Heart right ventricle (tissue), 16 donors: ENCODE data around the gene LMTK3. TPM values are rescaled to one million over a fixed set of nuclear protein-coding genes. Genes with fewer than 3 reads are reported as not detected.
A peak's percentile ranks its signal among the peaks of the same experiment; 100 is the strongest.

Source experiments
- ATAC-seq, 8 donors: fragments of 200-7000 bp; cut with Tn5 transposase; one replicate each; pipeline ENCODE4 v1.9.1; 2020; ENCODE audit warnings: mild to moderate bottlenecking in 8 of 8, moderate library complexity in 8 of 8, moderate number of reproducible peaks in 1 of 8
- DNase-seq, 2 donors: peaks; one replicate each; pipeline ENCODE4 v3.0.0-alpha.2; 2020
- H3K27ac ChIP-seq, 10 donors: fragments of 200-600 bp; sonication (generic) in 2 of 10; one replicate each; pipeline versions ENCODE4 v1.5.0 to v1.8.0; 2020 to 2022; ENCODE audit warnings: mild to moderate bottlenecking in 3 of 10
- H3K27me3 ChIP-seq, 7 donors: fragments of 200-600 bp; one replicate each; pipeline ENCODE4 v1.8.0; 2021 to 2022; ENCODE audit warnings: mild to moderate bottlenecking in 2 of 7
- H3K36me3 ChIP-seq, 9 donors: fragments of 200-600 bp; sonication (generic) in 1 of 9; one replicate each; pipeline versions ENCODE4 v1.5.0 to v1.8.0; 2020 to 2022; ENCODE audit warnings: mild to moderate bottlenecking in 2 of 9
- H3K4me1 ChIP-seq, 9 donors: fragments of 200-600 bp; sonication (generic) in 1 of 9; one replicate each; pipeline versions ENCODE4 v1.5.0 to v1.8.0; 2020 to 2022; ENCODE audit warnings: mild to moderate bottlenecking in 4 of 9
- H3K4me3 ChIP-seq, 10 donors: fragments of 200-600 bp; sonication (generic) in 2 of 10; one replicate each; pipeline versions ENCODE4 v1.5.0 to v1.8.0; 2020 to 2022; ENCODE audit warnings: mild to moderate bottlenecking in 7 of 10, moderate library complexity in 2 of 10
- H3K9me3 ChIP-seq, 11 donors: fragments of 200-600 bp in 10 of 11; sonication (generic) in 2 of 11; one replicate each; pipeline versions ENCODE4 v1.5.0 to v1.8.0; 2013 to 2022; ENCODE audit warnings: mild to moderate bottlenecking in 2 of 11, control low read depth in 1 of 11, moderate library complexity in 1 of 11
- WGBS, 2 donors: extraction: QIAGEN DNeasy Blood & Tissue Kit; methylation state at CpG; one replicate each; pipeline ENCODE4 v1.1.7; 2013; ENCODE audit warnings: inconsistent platforms in 1 of 2; 5-methylcytosine and 5-hydroxymethylcytosine counted together
- intact Hi-C, 10 donors: fragments of 100-400 bp; cut with DNase I; formaldehyde crosslinking; loops; one replicate each; pipeline versions ENCODE4 v1.11.1 to v1.14.2; 2022
- long read RNA-seq, 3 donors: library from polyadenylated mRNA; unstranded; transcript quantifications; one replicate each; pipeline ENCODE4 v2.0.0, GENCODE V29; 2020 to 2021
- polyA plus RNA-seq, 2 donors: library from polyadenylated mRNA; stranded (reverse); fragments of 200-250 nt; gene quantifications; one replicate each; pipeline ENCODE4 v1.2.3, GENCODE V29; 2013
- total RNA-seq, 10 donors: library from RNA; stranded (reverse); fragmentation: NEBNext Ultra II Directional in 3 of 10; extraction: Animal tissue kit (Norgen Biotek cat#: 25700) in 3 of 10; gene quantifications; one replicate each; pipeline versions ENCODE4 v1.2.1 to v1.2.4, GENCODE V29; 2021 to 2023
- TF ChIP-seq, protein P1 (sequence below), 9 donors: fragments of 200-600 bp; sonication (generic) in 2 of 9; IDR thresholded peaks; one replicate each; pipeline versions ENCODE4 v1.5.0 to v1.8.0; 2021 to 2022; ENCODE audit warnings: antibody characterized with exemption in 9 of 9, mild to moderate bottlenecking in 5 of 9, moderate library complexity in 1 of 9
- donor health status: Arrhythmogenic right ventricular cardiomyopathy.
- donor health status: ischemic (EF 13 %, LVEDD 7.1; RV severe dilation, severe dysfunction).
- donor health status: healthy with polysubstance abuse.
- donor health status: DM: no; HTN: yes; CAD: no.
- donor health status: DM: no; HTN: no; CAD: no.
- donor health status: ischemic (EF 25% LVEDD 6.9; RV normal size, moderate dysfunction).
- donor health status: ischemic (EF 25% LVEDD 5.7; RV mildly dilated, moderate dysfunction).
- donor health status: healthy.
- donor health status: DM: yes; HTN: yes; CAD: no.
- donor health status: Ischemic cardiomyopathy.
- donor health status: ischemic (EF 35%, LVEDD 5.7; RV mildly dilated, moderate dysfunction).
- donor health status: nonischemic (EF 11% LVEDD 7.7; RV severe dilation, severe dysfunction).
- donor health status: DM: yes; HTN: yes; CAD: no.
- donor health status: PGD.
- donor health status: ischemic (EF 29% LVEDD 5.4; RV normal size, mild dysfunction).
- donor health status: nonischemic (EF 23%, LVEDD 6.1; RV moderate dilation, normal function).

Gene LMTK3, protein sequence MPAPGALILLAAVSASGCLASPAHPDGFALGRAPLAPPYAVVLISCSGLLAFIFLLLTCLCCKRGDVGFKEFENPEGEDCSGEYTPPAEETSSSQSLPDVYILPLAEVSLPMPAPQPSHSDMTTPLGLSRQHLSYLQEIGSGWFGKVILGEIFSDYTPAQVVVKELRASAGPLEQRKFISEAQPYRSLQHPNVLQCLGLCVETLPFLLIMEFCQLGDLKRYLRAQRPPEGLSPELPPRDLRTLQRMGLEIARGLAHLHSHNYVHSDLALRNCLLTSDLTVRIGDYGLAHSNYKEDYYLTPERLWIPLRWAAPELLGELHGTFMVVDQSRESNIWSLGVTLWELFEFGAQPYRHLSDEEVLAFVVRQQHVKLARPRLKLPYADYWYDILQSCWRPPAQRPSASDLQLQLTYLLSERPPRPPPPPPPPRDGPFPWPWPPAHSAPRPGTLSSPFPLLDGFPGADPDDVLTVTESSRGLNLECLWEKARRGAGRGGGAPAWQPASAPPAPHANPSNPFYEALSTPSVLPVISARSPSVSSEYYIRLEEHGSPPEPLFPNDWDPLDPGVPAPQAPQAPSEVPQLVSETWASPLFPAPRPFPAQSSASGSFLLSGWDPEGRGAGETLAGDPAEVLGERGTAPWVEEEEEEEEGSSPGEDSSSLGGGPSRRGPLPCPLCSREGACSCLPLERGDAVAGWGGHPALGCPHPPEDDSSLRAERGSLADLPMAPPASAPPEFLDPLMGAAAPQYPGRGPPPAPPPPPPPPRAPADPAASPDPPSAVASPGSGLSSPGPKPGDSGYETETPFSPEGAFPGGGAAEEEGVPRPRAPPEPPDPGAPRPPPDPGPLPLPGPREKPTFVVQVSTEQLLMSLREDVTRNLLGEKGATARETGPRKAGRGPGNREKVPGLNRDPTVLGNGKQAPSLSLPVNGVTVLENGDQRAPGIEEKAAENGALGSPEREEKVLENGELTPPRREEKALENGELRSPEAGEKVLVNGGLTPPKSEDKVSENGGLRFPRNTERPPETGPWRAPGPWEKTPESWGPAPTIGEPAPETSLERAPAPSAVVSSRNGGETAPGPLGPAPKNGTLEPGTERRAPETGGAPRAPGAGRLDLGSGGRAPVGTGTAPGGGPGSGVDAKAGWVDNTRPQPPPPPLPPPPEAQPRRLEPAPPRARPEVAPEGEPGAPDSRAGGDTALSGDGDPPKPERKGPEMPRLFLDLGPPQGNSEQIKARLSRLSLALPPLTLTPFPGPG (N-terminal part only)
- 1 to 10 TPM in 4 of 10 donors, under 1 TPM in 6; 0.40 to 1.3 (median 0.88) TPM for total RNA-seq
- 1 to 10 TPM in 1 of 2 donors, under 1 TPM in 1; 0.12 to 1.5 TPM for polyA plus RNA-seq
- long read RNA-seq, donor 1, partial matches to known transcripts, result 1 of 1 reads
- long read RNA-seq, donor 1, other reads (novel, unspliced or antisense), result 0 of 1 reads
- long read RNA-seq, donor 2, result 0 reads
- long read RNA-seq, donor 3, result 0 reads

DNA sequence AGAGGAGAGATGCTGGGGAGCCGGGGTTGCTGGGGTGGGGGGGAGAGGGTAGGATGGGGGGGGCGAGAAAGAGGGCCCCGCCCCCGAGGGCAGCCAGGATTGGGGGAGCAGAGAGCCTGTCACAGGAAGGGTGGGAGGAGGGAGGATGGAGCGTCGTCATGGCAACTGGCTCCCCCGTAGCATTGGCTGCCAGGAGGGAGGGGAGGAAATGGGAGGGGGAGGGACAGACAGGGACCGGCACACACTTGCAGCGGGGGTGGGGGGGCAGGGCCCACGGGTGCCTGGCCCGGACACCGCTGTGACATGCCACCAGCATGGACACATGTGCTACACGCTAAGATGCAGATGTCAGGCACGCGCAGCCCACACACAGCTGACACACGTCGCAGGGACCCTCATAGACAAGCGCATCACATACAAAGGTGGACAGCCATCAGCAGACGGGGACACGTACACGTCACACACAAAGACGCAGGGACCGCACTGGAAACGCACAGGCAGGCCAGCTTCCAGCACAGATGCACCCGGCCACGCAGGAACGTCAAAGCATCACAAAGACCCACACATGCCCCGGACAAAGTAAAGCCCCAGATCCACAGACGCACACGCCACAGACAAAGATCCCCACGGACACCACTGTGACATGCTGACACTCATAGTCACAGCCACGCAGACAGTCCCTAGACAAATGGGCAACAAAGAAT, at the start of gene LMTK3:
Gene LMTK3, minus strand, starts transcription at position 36 of the 704 bp plus-strand sequence. CDS start 259 bp downstream, outside the sequence.
- TF ChIP-seq, protein P1, sequence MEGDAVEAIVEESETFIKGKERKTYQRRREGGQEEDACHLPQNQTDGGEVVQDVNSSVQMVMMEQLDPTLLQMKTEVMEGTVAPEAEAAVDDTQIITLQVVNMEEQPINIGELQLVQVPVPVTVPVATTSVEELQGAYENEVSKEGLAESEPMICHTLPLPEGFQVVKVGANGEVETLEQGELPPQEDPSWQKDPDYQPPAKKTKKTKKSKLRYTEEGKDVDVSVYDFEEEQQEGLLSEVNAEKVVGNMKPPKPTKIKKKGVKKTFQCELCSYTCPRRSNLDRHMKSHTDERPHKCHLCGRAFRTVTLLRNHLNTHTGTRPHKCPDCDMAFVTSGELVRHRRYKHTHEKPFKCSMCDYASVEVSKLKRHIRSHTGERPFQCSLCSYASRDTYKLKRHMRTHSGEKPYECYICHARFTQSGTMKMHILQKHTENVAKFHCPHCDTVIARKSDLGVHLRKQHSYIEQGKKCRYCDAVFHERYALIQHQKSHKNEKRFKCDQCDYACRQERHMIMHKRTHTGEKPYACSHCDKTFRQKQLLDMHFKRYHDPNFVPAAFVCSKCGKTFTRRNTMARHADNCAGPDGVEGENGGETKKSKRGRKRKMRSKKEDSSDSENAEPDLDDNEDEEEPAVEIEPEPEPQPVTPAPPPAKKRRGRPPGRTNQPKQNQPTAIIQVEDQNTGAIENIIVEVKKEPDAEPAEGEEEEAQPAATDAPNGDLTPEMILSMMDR (IDR thresholded peaks at IDR 0.05), result no peak
- Histone ChIP-seq H3K36me3 (no peaks in the 10 kb centered on the region), H3K27ac (no peak within 1 kb of the TSS), H3K4me1 (peaks cover 0 to 27% (median 12%) of the 10 kb centered on the region in 9 donors), H3K4me3 (peak within 1 kb of the TSS in 8 of 10 donors; percentile 17 to 37 (median 26)), H3K9me3 (no peaks in the 10 kb centered on the region), H3K27me3 (peaks cover 4 to 48% (median 35%) of the 10 kb centered on the region in 7 donors)
- DNase-seq, result no peak
- intact Hi-C loops, result loop anchor here in 3 of 10 donors (2.0 to 5.0 kb wide), 2 partner anchors 63 to 70 kb away; no protein-coding TSS in a partner anchor
- 10 to 11% methylated on average over 32 of the region's 32 CpGs for WGBS, 2 donors
- no peak for ATAC-seq

DNA sequence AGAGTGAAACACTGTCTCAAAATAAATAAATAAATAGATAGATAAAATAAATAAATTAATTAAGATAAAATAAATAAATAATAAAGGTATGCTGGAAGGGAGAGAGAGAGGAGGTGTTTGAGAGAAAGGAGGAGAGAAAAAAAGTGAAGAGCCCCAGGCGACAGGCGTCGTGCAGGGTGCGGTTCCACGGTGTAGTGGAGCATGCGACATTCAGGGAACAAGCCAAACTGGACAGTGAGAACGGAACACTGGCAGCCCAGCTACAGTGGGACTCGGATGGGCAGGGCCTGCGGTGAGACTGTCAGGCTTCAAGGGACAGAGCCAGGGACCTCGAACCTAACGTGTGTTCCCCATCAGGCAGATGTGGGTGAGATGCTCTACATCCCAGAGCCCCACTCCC, 49.8 kb upstream of the LMTK3 start:
- H3K4me1 ChIP-seq, result peaks cover 0 to 4% (median 0%) of the 10 kb centered on the region in 9 donors
- TF ChIP-seq, protein P1 (IDR thresholded peaks at IDR 0.05), result no peak
- no peak overlapping the region for H3K27ac ChIP-seq
- no peak for DNase-seq
- 87 to 94% methylated on average over 11 of the region's 11 CpGs for WGBS, 2 donors
- intact Hi-C loops, result no loop called here
- no peaks in the 10 kb centered on the region for H3K36me3 ChIP-seq
- no peak overlapping the region for H3K4me3 ChIP-seq
- ATAC-seq, result no peak
- no peaks in the 10 kb centered on the region for H3K9me3 ChIP-seq
- H3K27me3 ChIP-seq, result peaks cover 0 to 34% (median 18%) of the 10 kb centered on the region in 7 donors

DNA sequence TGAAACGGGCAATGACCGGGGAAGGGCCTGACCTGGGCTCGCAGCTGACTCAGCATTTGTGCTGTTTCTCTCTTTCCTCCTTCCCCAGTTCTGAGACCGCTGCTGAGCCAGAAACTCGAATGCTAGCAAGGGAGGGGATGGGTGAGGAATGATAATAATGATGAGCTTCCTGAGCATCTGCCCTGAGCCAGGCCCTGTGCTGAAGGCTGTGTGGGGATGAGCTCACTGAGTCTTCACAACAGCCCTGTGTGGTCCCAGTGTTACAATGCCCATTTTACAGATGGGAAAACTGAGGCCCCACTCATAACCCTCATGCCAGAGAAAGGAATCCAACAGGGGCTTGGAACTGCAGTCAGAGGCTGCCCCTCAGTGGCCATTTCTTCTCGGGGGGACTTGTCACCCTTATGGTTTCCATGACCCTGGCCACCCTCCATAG, 48.5 kb upstream of the LMTK3 start:
- Histone ChIP-seq H3K27me3 (peaks cover 0 to 35% (median 18%) of the 10 kb centered on the region in 7 donors), H3K27ac (no peak overlapping the region), H3K4me1 (peaks cover 0 to 4% (median 0%) of the 10 kb centered on the region in 9 donors), H3K4me3 (no peak overlapping the region), H3K36me3 (no peaks in the 10 kb centered on the region), H3K9me3 (no peaks in the 10 kb centered on the region)
- ATAC-seq (no peak), DNase-seq (no peak)
- intact Hi-C loops, result no loop called here
- TF ChIP-seq, protein P1 (IDR thresholded peaks at IDR 0.05), result no peak
- 85% methylated on average over 6 of the region's 6 CpGs for WGBS, 2 donors
